Colon (tissue), 2 donors: ENCODE results near the gene DAD1.

Experiments used
- FAIRE-seq: peaks from 2 replicates; lab custom pipeline; 2012; peaks lifted over from hg19 to GRCh38; lab: Jason Lieb, UNC
- donor health status: control.
- donor health status: control.

Gene DAD1

GRCh38 chr14:22535126-22535525 lies 53.9 kb downstream of the DAD1 start:
- FAIRE-seq = no peak

- FAIRE-seq = no peak
Observed at GRCh38 chr14:22534547-22534946, 54.5 kb downstream of the DAD1 start.

GRCh38 chr14:22533739-22534359 lies 55.2 kb downstream of the DAD1 start:
- no peak for FAIRE-seq

GRCh38 chr14:22533057-22533704 lies 55.8 kb downstream of the DAD1 start:
- FAIRE-seq = no peak

GRCh38 chr14:22532345-22533056 lies 56.5 kb downstream of the DAD1 start:
- FAIRE-seq = no peak

GRCh38 chr14:22531451-22532344 lies 57.3 kb downstream of the DAD1 start:
- no peak for FAIRE-seq

- FAIRE-seq = no peak
Observed at GRCh38 chr14:22530127-22530526, 58.9 kb downstream of the DAD1 start.

- FAIRE-seq = no peak
Observed at GRCh38 chr14:22526744-22527143, 62.3 kb downstream of the DAD1 start.

GRCh38 chr14:22526218-22526617 lies 62.8 kb downstream of the DAD1 start:
- FAIRE-seq = no peak

GRCh38 chr14:22524784-22525161 lies 64.3 kb downstream of the DAD1 start:
- no peak for FAIRE-seq

- FAIRE-seq = no peak
Observed at GRCh38 chr14:22524115-22524783, 64.8 kb downstream of the DAD1 start.

- no peak for FAIRE-seq
Observed at GRCh38 chr14:22523283-22523682, 65.7 kb downstream of the DAD1 start.

GRCh38 chr14:22522466-22522957 lies 66.5 kb downstream of the DAD1 start:
- FAIRE-seq = no peak

- no peak for FAIRE-seq
Observed at GRCh38 chr14:22521449-22522239, 67.4 kb downstream of the DAD1 start.

- no peak for FAIRE-seq
Observed at GRCh38 chr14:22520796-22521195, 68.2 kb downstream of the DAD1 start.

- FAIRE-seq = no peak
Observed at GRCh38 chr14:22519877-22520685, 68.9 kb downstream of the DAD1 start.

GRCh38 chr14:22518073-22518472 lies 71.0 kb downstream of the DAD1 start:
- FAIRE-seq = no peak

- FAIRE-seq = no peak
Observed at GRCh38 chr14:22517117-22517720, 71.8 kb downstream of the DAD1 start.

GRCh38 chr14:22515929-22516328 lies 73.1 kb downstream of the DAD1 start:
- FAIRE-seq = no peak
